Gastrocnemius medialis (tissue), 4 donors: ENCODE results near the gene MEGF6. TPM values are rescaled to one million over a fixed set of nuclear protein-coding genes. Genes with fewer than 3 reads are reported as not detected.

Experiments
- ATAC-seq, 2 donors: fragments of 150-250 bp; one replicate each; pipeline ENCODE4 v1.9.1; 2016
- DNase-seq, 2 donors: peaks; one replicate each; pipeline ENCODE4 v3.0.0-alpha.2; 2019
- H3K27ac ChIP-seq, 4 donors: fragments of 200-600 bp; sonication (generic); 1 replicate in 1 of 4; 2 replicates in 3 of 4; pipeline ENCODE4 v1.5.1; 2016 to 2018; ENCODE audit warnings: mild to moderate bottlenecking in 2 of 4, moderate library complexity in 1 of 4
- H3K27me3 ChIP-seq, 3 donors: fragments of 200-600 bp; sonication (generic) in 2 of 3; 1 replicate in 1 of 3; 2 replicates in 2 of 3; pipeline versions ENCODE4 v1.5.1 to v1.6.0; 2016 to 2019; ENCODE audit warnings: mild to moderate bottlenecking in 1 of 3, moderate library complexity in 1 of 3
- H3K36me3 ChIP-seq, 2 donors: fragments of 200-600 bp; sonication (generic) in 1 of 2; one replicate each; pipeline ENCODE4 v1.5.1; 2017 to 2018
- H3K4me1 ChIP-seq, 2 donors: fragments of 200-600 bp; sonication (generic) in 1 of 2; one replicate each; pipeline ENCODE4 v1.5.1; 2016 to 2017; ENCODE audit warnings: mild to moderate bottlenecking in 2 of 2
- H3K4me3 ChIP-seq, 4 donors: fragments of 200-600 bp; sonication (generic) in 3 of 4; 1 replicate in 1 of 4; 2 replicates in 3 of 4; pipeline ENCODE4 v1.5.1; 2016 to 2019; ENCODE audit warnings: mild to moderate bottlenecking in 2 of 4
- H3K9me3 ChIP-seq, 3 donors: fragments of 200-600 bp; sonication (generic) in 2 of 3; 1 replicate in 1 of 3; 2 replicates in 2 of 3; pipeline ENCODE4 v1.5.1; 2016 to 2019
- POLR2A ChIP-seq, 2 donors: fragments of 450-650 bp; IDR thresholded peaks; one replicate each; pipeline ENCODE4 v1.6.1; 2017; ENCODE audit warnings: antibody characterized with exemption in 2 of 2, mild to moderate bottlenecking in 2 of 2, moderate library complexity in 2 of 2
- in situ Hi-C, 4 donors: fragments of 200-750 bp; cut with MboI; loops; one replicate each; pipeline versions ENCODE4 v1.15.0 to v1.8.0; 2017; ENCODE audit warnings: low sequenced_read_pairs in 4 of 4
- intact Hi-C: fragments of 100-400 bp; cut with DNase I; formaldehyde crosslinking; loops from one replicate; pipeline ENCODE4 v1.15.1; 2023; ENCODE audit warnings: low total_unique reads
- total RNA-seq, 4 donors: library from RNA; depleted of rRNA; stranded (reverse); fragments of >200 nt; gene quantifications; one replicate each; pipeline versions ENCODE4 v1.1.0 to v1.2.3, GENCODE V29; 2016
- TF ChIP-seq, protein P1 (sequence below), 5 experiments: fragments of 450-650 bp in 3 of 5; fragments of 200-600 bp in 2 of 5; sonication (generic) in 2 of 5; IDR thresholded peaks in 4 of 5; conservative IDR thresholded peaks in 1 of 5; 1 replicate in 4 of 5; 2 replicates in 1 of 5; pipeline ENCODE4 v1.5.1; 2016 to 2019; ENCODE audit warnings: antibody characterized with exemption in 5 of 5, mild to moderate bottlenecking in 3 of 5, moderate library complexity in 3 of 5

MEGF6 gene
- total RNA-seq, 4 donors from 2014 or later: 1.9 to 5.7 (median 4.9) TPM

DNA sequence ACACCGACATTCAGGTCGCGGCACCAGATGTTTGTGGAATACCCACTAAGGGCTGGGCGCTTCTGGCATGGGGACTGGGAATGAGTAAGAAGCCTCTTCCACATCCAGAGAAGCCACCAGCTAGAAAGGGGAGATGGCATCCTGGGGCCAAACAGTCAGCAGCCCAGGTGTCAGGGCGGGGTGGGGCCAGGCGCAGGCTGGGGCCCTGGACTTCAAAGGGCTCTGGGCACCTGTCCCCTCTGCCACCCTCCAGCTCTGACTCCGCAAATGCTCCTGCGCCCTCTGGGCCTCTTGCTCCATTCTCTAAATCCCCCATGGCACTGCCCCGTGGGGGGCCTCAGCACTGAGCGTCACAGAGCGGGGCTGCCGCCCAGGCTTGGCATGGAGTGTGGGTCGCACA, 70.4 kb downstream of the MEGF6 start:
- Histone ChIP-seq H3K36me3 (no peaks in the 10 kb centered on the region), H3K27ac (peak overlapping the region in 2 of 4 donors; percentile 70 to 76), H3K4me3 (no peak overlapping the region), H3K27me3 (peaks cover 0 to 4% (median 0%) of the 10 kb centered on the region in 3 donors), H3K4me1 (peaks cover 13 to 30% of the 10 kb centered on the region in 2 donors), H3K9me3 (no peaks in the 10 kb centered on the region)
- intact Hi-C loops (no loop called here), in situ Hi-C loops (no loop called here)
- ATAC-seq (no peak), DNase-seq (no peak)
- no peak for TF ChIP-seq POLR2A (IDR thresholded peaks at IDR 0.05)
- TF ChIP-seq, protein P1, sequence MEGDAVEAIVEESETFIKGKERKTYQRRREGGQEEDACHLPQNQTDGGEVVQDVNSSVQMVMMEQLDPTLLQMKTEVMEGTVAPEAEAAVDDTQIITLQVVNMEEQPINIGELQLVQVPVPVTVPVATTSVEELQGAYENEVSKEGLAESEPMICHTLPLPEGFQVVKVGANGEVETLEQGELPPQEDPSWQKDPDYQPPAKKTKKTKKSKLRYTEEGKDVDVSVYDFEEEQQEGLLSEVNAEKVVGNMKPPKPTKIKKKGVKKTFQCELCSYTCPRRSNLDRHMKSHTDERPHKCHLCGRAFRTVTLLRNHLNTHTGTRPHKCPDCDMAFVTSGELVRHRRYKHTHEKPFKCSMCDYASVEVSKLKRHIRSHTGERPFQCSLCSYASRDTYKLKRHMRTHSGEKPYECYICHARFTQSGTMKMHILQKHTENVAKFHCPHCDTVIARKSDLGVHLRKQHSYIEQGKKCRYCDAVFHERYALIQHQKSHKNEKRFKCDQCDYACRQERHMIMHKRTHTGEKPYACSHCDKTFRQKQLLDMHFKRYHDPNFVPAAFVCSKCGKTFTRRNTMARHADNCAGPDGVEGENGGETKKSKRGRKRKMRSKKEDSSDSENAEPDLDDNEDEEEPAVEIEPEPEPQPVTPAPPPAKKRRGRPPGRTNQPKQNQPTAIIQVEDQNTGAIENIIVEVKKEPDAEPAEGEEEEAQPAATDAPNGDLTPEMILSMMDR (IDR thresholded peaks at IDR 0.05 in 4 of 5, conservative IDR thresholded peaks at IDR 0.05 in 1 of 5): no peak

DNA sequence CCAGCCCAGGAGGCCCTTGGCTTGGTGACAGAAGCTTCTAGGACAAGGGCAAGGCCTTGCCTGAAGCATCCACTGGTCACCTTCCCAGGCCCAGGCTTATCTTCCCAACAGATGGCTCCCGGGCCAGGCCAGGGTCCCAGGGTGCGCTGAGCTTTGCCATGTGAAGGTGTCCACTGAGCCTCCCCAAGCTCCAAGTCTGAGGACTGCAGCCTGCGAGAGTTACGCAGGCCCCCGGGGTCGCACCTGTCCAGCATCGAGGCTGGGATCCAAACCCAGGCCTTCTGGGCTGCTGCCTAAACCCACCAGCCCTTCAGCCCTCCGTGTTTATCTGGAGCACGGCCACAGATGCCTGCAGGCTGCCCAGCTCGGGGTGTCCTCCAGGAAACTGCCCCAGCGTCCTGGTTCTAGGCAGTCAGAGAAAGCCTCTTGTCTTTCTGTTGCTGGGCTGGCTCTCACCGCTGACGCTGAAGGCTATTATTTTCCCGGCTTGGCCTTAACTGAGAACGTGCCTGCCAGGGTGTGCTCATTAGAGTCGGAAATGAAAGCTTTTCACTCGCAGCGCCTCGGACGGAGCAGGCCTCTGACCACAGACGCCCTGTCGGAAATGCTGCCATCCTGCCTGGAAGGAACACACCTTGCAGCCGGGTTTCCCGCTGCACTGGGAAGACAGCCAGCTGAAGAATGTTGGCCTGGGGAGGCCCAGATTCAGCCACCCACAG, 71.4 kb downstream of the MEGF6 start:
- peak; percentile 11 to 54 for ATAC-seq
- in situ Hi-C loops: no loop called here

DNA sequence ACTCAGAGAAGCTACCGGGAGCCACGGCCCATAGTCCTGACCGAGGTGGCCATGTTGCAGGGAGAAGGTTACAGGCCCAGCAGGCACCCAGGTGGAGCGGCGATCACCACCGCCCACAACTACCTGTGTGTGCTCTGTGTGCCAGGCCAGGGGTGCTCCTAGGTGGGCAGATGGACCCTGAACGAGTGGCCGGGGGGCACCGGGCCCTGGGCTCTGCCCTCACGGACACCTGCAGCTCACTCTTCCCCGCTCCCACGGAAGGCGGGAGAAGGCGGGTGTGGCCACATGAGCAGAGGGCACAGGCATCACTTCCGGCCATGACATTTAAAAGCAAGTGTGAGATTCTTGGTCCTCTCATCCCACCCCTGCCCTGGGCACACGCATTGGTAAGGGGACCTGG, 73.9 kb downstream of the MEGF6 start:
- H3K36me3 ChIP-seq: no peaks in the 10 kb centered on the region
- no peak overlapping the region for H3K4me3 ChIP-seq
- DNase-seq: no peak
- no peak for ATAC-seq
- TF ChIP-seq, protein P1 (IDR thresholded peaks at IDR 0.05 in 4 of 5, conservative IDR thresholded peaks at IDR 0.05 in 1 of 5): no peak
- no peak for TF ChIP-seq POLR2A (IDR thresholded peaks at IDR 0.05)
- intact Hi-C loops (no loop called here), in situ Hi-C loops (no loop called here)
- H3K4me1 ChIP-seq: peaks cover 13 to 34% of the 10 kb centered on the region in 2 donors
- H3K27me3 ChIP-seq: no peaks in the 10 kb centered on the region
- no peaks in the 10 kb centered on the region for H3K9me3 ChIP-seq
- no peak overlapping the region for H3K27ac ChIP-seq

More for the DNA sequence above, 71.4 kb downstream of the MEGF6 start:
- intact Hi-C loops: no loop called here
- no peaks in the 10 kb centered on the region for H3K27me3 ChIP-seq
- peak overlapping the region; percentile 37 to 76 (median 60) for H3K27ac ChIP-seq
- TF ChIP-seq, protein P1 (IDR thresholded peaks at IDR 0.05 in 4 of 5, conservative IDR thresholded peaks at IDR 0.05 in 1 of 5): no peak
- TF ChIP-seq POLR2A (IDR thresholded peaks at IDR 0.05): no peak
- peaks cover 13 to 38% of the 10 kb centered on the region in 2 donors for H3K4me1 ChIP-seq
- H3K9me3 ChIP-seq: no peaks in the 10 kb centered on the region
- H3K4me3 ChIP-seq: no peak overlapping the region
- H3K36me3 ChIP-seq: no peaks in the 10 kb centered on the region
- DNase-seq: no peak

DNA sequence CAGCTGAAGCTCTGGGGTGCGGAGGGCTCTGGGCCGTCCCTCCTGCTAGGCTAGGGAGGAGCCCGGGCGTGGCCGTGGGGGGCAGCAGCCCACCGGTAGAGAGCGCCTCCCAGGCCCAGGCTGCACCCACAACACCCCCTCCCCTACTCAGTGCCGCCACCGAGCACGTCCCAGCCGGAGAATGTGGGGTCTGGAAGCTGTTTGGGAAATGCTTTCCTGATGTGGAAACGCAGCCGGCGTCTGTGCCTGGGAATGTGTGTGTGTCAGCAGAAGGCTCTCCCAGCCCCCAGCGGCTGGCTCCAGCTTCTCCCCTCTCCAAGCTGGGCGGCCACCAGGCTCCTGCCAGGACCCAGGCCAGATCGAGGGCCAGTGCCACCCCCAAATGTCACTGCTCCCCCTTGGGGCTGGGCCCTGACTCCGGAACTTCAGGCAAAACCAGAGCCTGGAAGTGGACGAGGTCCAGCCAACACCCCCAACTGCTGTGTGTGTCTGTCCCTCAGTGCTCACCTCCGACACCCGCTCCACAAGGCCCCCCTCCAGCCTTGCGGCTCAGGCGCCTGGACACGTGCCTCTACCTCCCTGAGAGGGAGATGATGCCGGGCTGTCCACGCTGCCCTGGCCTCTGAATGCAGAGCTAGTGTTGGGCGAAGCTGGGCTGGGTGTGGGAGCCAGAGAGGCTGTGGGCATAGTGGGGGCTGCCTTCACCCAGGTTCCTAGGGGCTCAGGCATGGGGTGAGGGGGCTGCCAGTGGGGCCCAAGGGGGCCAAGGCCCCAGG, 74.7 kb downstream of the MEGF6 start:
- in situ Hi-C loops: no loop called here
- H3K27ac ChIP-seq: no peak overlapping the region
- TF ChIP-seq POLR2A (IDR thresholded peaks at IDR 0.05): no peak
- TF ChIP-seq, protein P1 (IDR thresholded peaks at IDR 0.05 in 4 of 5, conservative IDR thresholded peaks at IDR 0.05 in 1 of 5): no peak

More for the DNA sequence above, 74.7 kb downstream of the MEGF6 start:
- Histone ChIP-seq H3K9me3 (no peaks in the 10 kb centered on the region), H3K4me1 (peaks cover 13 to 34% of the 10 kb centered on the region in 2 donors), H3K27me3 (no peaks in the 10 kb centered on the region), H3K36me3 (no peaks in the 10 kb centered on the region), H3K4me3 (no peak overlapping the region)
- DNase-seq: no peak
- intact Hi-C loops: no loop called here
- no peak for ATAC-seq
